Brain pericyte (primary cell): Measurements from ENCODE around the gene TP53BP1.

Source experiments
- DNase-seq: peaks from one replicate; pipeline ENCODE4 v3.0.0-alpha.2; 2012; ENCODE audit warnings: low read depth, low spot score

TP53BP1 gene

GRCh38 chr15:43518197-43518761 lies 25.3 kb upstream of the TP53BP1 start:
- no peak for DNase-seq

- DNase-seq = no peak
These were observed 24.6 kb upstream of the TP53BP1 start, which contains the start of gene MAP1A for GRCh38 chr15:43517354-43518196. TSS of gene MAP1A (plus strand) at chr15:43517608. CDS start at chr15:43521474, 3,866 bp downstream.

- no peak for DNase-seq
These were observed 23.9 kb upstream of the TP53BP1 start for GRCh38 chr15:43516801-43517353.

- no peak for DNase-seq
These were observed 23.2 kb upstream of the TP53BP1 start for GRCh38 chr15:43516185-43516584.

- no peak for DNase-seq
These were observed 22.8 kb upstream of the TP53BP1 start for GRCh38 chr15:43515741-43516140.

- DNase-seq = no peak
These were observed 21.5 kb upstream of the TP53BP1 start for GRCh38 chr15:43514241-43515057.

GRCh38 chr15:43513550-43513949 lies 20.6 kb upstream of the TP53BP1 start:
- DNase-seq = no peak

- DNase-seq = no peak
These were observed 18.3 kb upstream of the TP53BP1 start for GRCh38 chr15:43511012-43511885.

GRCh38 chr15:43510200-43511011 lies 17.4 kb upstream of the TP53BP1 start:
- peak; percentile 95 for DNase-seq

- DNase-seq = no peak
These were observed 16.8 kb upstream of the TP53BP1 start for GRCh38 chr15:43509660-43510199.

- DNase-seq = no peak
These were observed 16.2 kb upstream of the TP53BP1 start for GRCh38 chr15:43508991-43509659.

- no peak for DNase-seq
These were observed 15.5 kb upstream of the TP53BP1 start for GRCh38 chr15:43508421-43508820.

GRCh38 chr15:43505738-43506137 lies 12.8 kb upstream of the TP53BP1 start:
- no peak for DNase-seq

- no peak for DNase-seq
These were observed 6.7 kb upstream of the TP53BP1 start for GRCh38 chr15:43499635-43500034.

- DNase-seq = no peak
These were observed 6.0 kb upstream of the TP53BP1 start for GRCh38 chr15:43498990-43499389.

GRCh38 chr15:43493703-43494472 lies 932 bp upstream of the TP53BP1 start:
- DNase-seq = no peak

- no peak for DNase-seq
These were observed 690 bp downstream of the TP53BP1 start for GRCh38 chr15:43492266-43492665.

GRCh38 chr15:43489191-43489590 lies 3.8 kb downstream of the TP53BP1 start:
- no peak for DNase-seq

- no peak for DNase-seq
These were observed 4.2 kb downstream of the TP53BP1 start for GRCh38 chr15:43488790-43489189.
